H9 (cell line): ENCODE results near the gene SIGLEC1. TPM values are rescaled to one million over a fixed set of nuclear protein-coding genes. Genes with fewer than 3 reads are reported as not detected.

Source experiments
- DNase-seq: peaks from one replicate; pipeline ENCODE4 v3.0.0-alpha.2; 2017
- H2AFZ ChIP-seq: one replicate; pipeline ENCODE4 v1.6.1; 2013; ENCODE audit warnings: mild to moderate bottlenecking, low read length, control low read depth, moderate library complexity
- H2AK5ac ChIP-seq: 2 replicates; pipeline ENCODE4 v1.6.1; 2013; ENCODE audit warnings: low read length, control low read depth, mixed read lengths; ENCODE audit not compliant: insufficient read length
- H2BK120ac ChIP-seq: one replicate; pipeline ENCODE4 v1.6.1; 2013; ENCODE audit warnings: low read depth, mild to moderate bottlenecking, low read length, control low read depth, inconsistent platforms; ENCODE audit not compliant: poor library complexity, severe bottlenecking
- H2BK12ac ChIP-seq: 2 replicates; pipeline ENCODE4 v1.6.1; 2013; ENCODE audit warnings: low read length, control low read depth, mixed read lengths, low read depth; ENCODE audit not compliant: insufficient read length
- H2BK15ac ChIP-seq: 2 replicates; pipeline ENCODE4 v1.6.1; 2013; ENCODE audit warnings: low read depth, low read length, control low read depth
- H2BK20ac ChIP-seq: one replicate; pipeline ENCODE4 v1.6.1; 2013; ENCODE audit warnings: low read depth, mild to moderate bottlenecking, low read length, control low read depth, inconsistent platforms; ENCODE audit not compliant: poor library complexity, severe bottlenecking
- H2BK5ac ChIP-seq: 2 replicates; pipeline ENCODE4 v1.6.1; 2013; ENCODE audit warnings: low read length, control low read depth, mixed read lengths; ENCODE audit not compliant: insufficient read length
- H3K14ac ChIP-seq: 2 replicates; pipeline ENCODE4 v1.6.1; 2013; ENCODE audit warnings: low read length, control low read depth; ENCODE audit not compliant: insufficient read depth
- H3K18ac ChIP-seq: 2 replicates; pipeline ENCODE4 v1.6.1; 2013; ENCODE audit warnings: low read depth, mild to moderate bottlenecking, mixed read lengths, low read length, control low read depth; ENCODE audit not compliant: insufficient read length
- H3K23ac ChIP-seq: 2 replicates; pipeline ENCODE4 v1.6.1; 2013; ENCODE audit warnings: low read length, control low read depth, mixed read lengths, low read depth; ENCODE audit not compliant: insufficient read length
- H3K23me2 ChIP-seq: 2 replicates; pipeline ENCODE4 v1.6.1; 2013; ENCODE audit warnings: low read depth, mild to moderate bottlenecking, mixed read lengths, low read length, control low read depth; ENCODE audit not compliant: insufficient read length, poor library complexity, severe bottlenecking
- H3K27ac ChIP-seq: 2 replicates; pipeline ENCODE4 v1.5.1; 2013; ENCODE audit warnings: low read length, control low read depth, mixed read lengths, low read depth; ENCODE audit not compliant: insufficient read length
- H3K27me3 ChIP-seq: 2 replicates; pipeline ENCODE4 v1.6.1; 2013; ENCODE audit warnings: low read length, control low read depth, inconsistent platforms; ENCODE audit not compliant: insufficient read depth
- H3K4ac ChIP-seq: 2 replicates; pipeline ENCODE4 v1.6.1; 2013; ENCODE audit warnings: low read depth, mild to moderate bottlenecking, control low read depth, inconsistent platforms, low read length, moderate library complexity
- H3K4me1 ChIP-seq: 2 replicates; pipeline ENCODE4 v1.6.1; 2013; ENCODE audit warnings: low read length, control low read depth, inconsistent platforms; ENCODE audit not compliant: insufficient read depth
- H3K4me2 ChIP-seq: 2 replicates; pipeline ENCODE4 v1.6.1; 2013; ENCODE audit warnings: low read length, control low read depth, mixed read lengths; ENCODE audit not compliant: insufficient read length, insufficient read depth
- H3K56ac ChIP-seq: 2 replicates; pipeline ENCODE4 v1.6.1; 2013; ENCODE audit warnings: low read depth, mild to moderate bottlenecking, mixed read lengths, low read length, control low read depth; ENCODE audit not compliant: insufficient read length
- H3K79me1 ChIP-seq: 2 replicates; pipeline ENCODE4 v1.6.1; 2013; ENCODE audit warnings: low read depth, mild to moderate bottlenecking, moderate library complexity, low read length, control low read depth, inconsistent platforms; ENCODE audit not compliant: insufficient read depth, poor library complexity, severe bottlenecking
- H3K79me2 ChIP-seq: 2 replicates; pipeline ENCODE4 v1.6.1; 2013; ENCODE audit warnings: low read length, control low read depth, inconsistent platforms; ENCODE audit not compliant: insufficient read depth
- H3K9ac ChIP-seq: 2 replicates; pipeline ENCODE4 v1.6.1; 2013; ENCODE audit warnings: low read length, control low read depth, mixed read lengths; ENCODE audit not compliant: insufficient read length; ENCODE audit errors: extremely low read depth
- H3K9me3 ChIP-seq: one replicate; pipeline ENCODE4 v1.6.1; 2013; ENCODE audit warnings: low read depth, low read length, inconsistent platforms; ENCODE audit not compliant: control insufficient read depth
- H3T11ph ChIP-seq: one replicate; pipeline ENCODE4 v1.6.1; 2013; ENCODE audit warnings: mild to moderate bottlenecking, low read length, control low read depth, inconsistent platforms
- H4K20me1 ChIP-seq: one replicate; pipeline ENCODE4 v1.6.1; 2013; ENCODE audit not compliant: control insufficient read depth, insufficient read length, insufficient read depth
- H4K5ac ChIP-seq: 2 replicates; pipeline ENCODE4 v1.6.1; 2013; ENCODE audit warnings: low read depth, mild to moderate bottlenecking, mixed read lengths, low read length, control low read depth; ENCODE audit not compliant: insufficient read length
- H4K8ac ChIP-seq: replicated peaks from 2 replicates; pipeline ENCODE4 v1.6.1; 2013; ENCODE audit warnings: low read length, control low read depth, mixed read lengths, low read depth; ENCODE audit not compliant: insufficient read length
- H4K91ac ChIP-seq: 2 replicates; pipeline ENCODE4 v1.6.1; 2013; ENCODE audit warnings: low read depth, mild to moderate bottlenecking, moderate library complexity, mixed read lengths, low read length, control low read depth; ENCODE audit not compliant: insufficient read length
- H3K27ac Mint-ChIP-seq, 3 experiments: 2 replicates in 2 of 3; 3 replicates in 1 of 3; pipeline ENCODE4 v1.8.0; 2020 to 2021; ENCODE audit warnings: mixed read lengths in 3 of 3, mild to moderate bottlenecking in 1 of 3, moderate library complexity in 1 of 3
- H3K27me3 Mint-ChIP-seq: 2 replicates; pipeline ENCODE4 v1.8.0; 2021; ENCODE audit warnings: low read depth, mild to moderate bottlenecking, moderate library complexity, mixed read lengths
- H3K36me3 Mint-ChIP-seq, 3 experiments: 2 replicates in 2 of 3; 3 replicates in 1 of 3; pipeline ENCODE4 v1.8.0; 2020 to 2021; ENCODE audit warnings: low read depth in 3 of 3, mixed read lengths in 3 of 3; ENCODE audit not compliant: insufficient read depth in 1 of 3
- H3K4me1 Mint-ChIP-seq, 2 experiments: 2 replicates each; pipeline ENCODE4 v1.8.0; 2020; ENCODE audit warnings: mixed read lengths in 2 of 2
- H3K4me3 Mint-ChIP-seq, 2 experiments: 2 replicates in 1 of 2; 3 replicates in 1 of 2; pipeline ENCODE4 v1.8.0; 2020 to 2021; ENCODE audit warnings: mild to moderate bottlenecking in 2 of 2, mixed read lengths in 2 of 2, moderate library complexity in 1 of 2
- H3K9me3 Mint-ChIP-seq, 2 experiments: 2 replicates in 1 of 2; 3 replicates in 1 of 2; pipeline ENCODE4 v1.8.0; 2020; ENCODE audit warnings: mild to moderate bottlenecking in 2 of 2, mixed read lengths in 2 of 2, moderate library complexity in 1 of 2
- WGBS: extraction: QIAGEN DNeasy Blood & Tissue Kit; methylation state at CpG from one replicate; pipeline ENCODE4 v1.1.7; 2013; ENCODE audit warnings: missing lambda C conversion rate, low lambda C conversion rate, mixed read lengths; ENCODE audit not compliant: insufficient read length; ENCODE audit errors: extremely low coverage; 5-methylcytosine and 5-hydroxymethylcytosine counted together
- total RNA-seq: library from RNA; stranded (reverse); gene quantifications from 2 replicates; pipeline ENCODE4 v1.2.1, GENCODE V29; 2021
- TF ChIP-seq, protein P1 (sequence below): fragments of 200-600 bp; sonication (generic); conservative IDR thresholded peaks from 3 replicates; pipeline ENCODE4 v1.8.0; 2021; ENCODE audit warnings: antibody characterized with exemption, mild to moderate bottlenecking

The SIGLEC1 gene
- total RNA-seq, 1 experiment from 2014 or later = not detected

GRCh38 chr20:3686421-3686820 is 26.0 kb downstream of the SIGLEC1 start:
- H3K27ac Mint-ChIP-seq = no peak overlapping the region
- Histone ChIP-seq H2BK15ac (no peak overlapping the region), H3K14ac (no peak overlapping the region), H2BK12ac (no peak overlapping the region), H3K4ac (no peak overlapping the region), H4K8ac (no peak overlapping the region), H3K23ac (no peak overlapping the region), H2AFZ (no peak overlapping the region), H2BK20ac (no peak overlapping the region), H3K9ac (no peak overlapping the region), H4K5ac (no peak overlapping the region), H3K4me1 (peaks cover 4% of the 10 kb centered on the region; the same call in 1 of the 2 replicates), H3K18ac (no peak overlapping the region), H3K27ac (no peak overlapping the region), H3K27me3 (no peaks in the 10 kb centered on the region; the same call in 1 of the 2 replicates), H3K56ac (no peak overlapping the region), H3K4me2 (no peak overlapping the region), H3K23me2 (peaks cover 9% of the 10 kb centered on the region), H3K9me3 (no peaks in the 10 kb centered on the region), H3K79me1 (no peaks in the 10 kb centered on the region), H2BK120ac (no peak overlapping the region), H2AK5ac (no peak overlapping the region), H4K20me1 (no peaks in the 10 kb centered on the region), H3K79me2 (no peaks in the 10 kb centered on the region), H4K91ac (no peak overlapping the region), H2BK5ac (no peak overlapping the region), H3T11ph (no peak overlapping the region)
- peaks cover 14 to 24% of the 10 kb centered on the region in 2 experiments for H3K4me1 Mint-ChIP-seq
- DNase-seq = no peak
- H3K4me3 Mint-ChIP-seq = no peak overlapping the region
- H3K36me3 Mint-ChIP-seq = no peaks in the 10 kb centered on the region
- TF ChIP-seq, protein P1, sequence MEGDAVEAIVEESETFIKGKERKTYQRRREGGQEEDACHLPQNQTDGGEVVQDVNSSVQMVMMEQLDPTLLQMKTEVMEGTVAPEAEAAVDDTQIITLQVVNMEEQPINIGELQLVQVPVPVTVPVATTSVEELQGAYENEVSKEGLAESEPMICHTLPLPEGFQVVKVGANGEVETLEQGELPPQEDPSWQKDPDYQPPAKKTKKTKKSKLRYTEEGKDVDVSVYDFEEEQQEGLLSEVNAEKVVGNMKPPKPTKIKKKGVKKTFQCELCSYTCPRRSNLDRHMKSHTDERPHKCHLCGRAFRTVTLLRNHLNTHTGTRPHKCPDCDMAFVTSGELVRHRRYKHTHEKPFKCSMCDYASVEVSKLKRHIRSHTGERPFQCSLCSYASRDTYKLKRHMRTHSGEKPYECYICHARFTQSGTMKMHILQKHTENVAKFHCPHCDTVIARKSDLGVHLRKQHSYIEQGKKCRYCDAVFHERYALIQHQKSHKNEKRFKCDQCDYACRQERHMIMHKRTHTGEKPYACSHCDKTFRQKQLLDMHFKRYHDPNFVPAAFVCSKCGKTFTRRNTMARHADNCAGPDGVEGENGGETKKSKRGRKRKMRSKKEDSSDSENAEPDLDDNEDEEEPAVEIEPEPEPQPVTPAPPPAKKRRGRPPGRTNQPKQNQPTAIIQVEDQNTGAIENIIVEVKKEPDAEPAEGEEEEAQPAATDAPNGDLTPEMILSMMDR = no peak
- peaks cover 42% of the 10 kb centered on the region for H3K27me3 Mint-ChIP-seq
- no peaks in the 10 kb centered on the region for H3K9me3 Mint-ChIP-seq
- WGBS = no CpG with 5 or more reads among the region's 7 CpGs
